Measurements from ENCODE around the gene EGFR.

The EGFR gene

GRCh38 chr7:55059021-55059420 lies 40.2 kb downstream of the EGFR start:
- H3K79me2 ChIP-seq (ENCODE audit: control insufficient read depth, low read length) = no peaks in the 10 kb centered on the region
- no peaks in the 10 kb centered on the region for H3K4me1 ChIP-seq (ENCODE audit: control insufficient read depth, low read length)
- H3K27ac ChIP-seq (ENCODE audit: low read depth, low read length) = no peak overlapping the region
- H3K9me3 ChIP-seq (ENCODE audit: control insufficient read depth, insufficient read depth, low read length) = no peaks in the 10 kb centered on the region
- no peak overlapping the region for H3K4me2 ChIP-seq (ENCODE audit: low read length)
- no peaks in the 10 kb centered on the region for H3K27me3 ChIP-seq (ENCODE audit: control insufficient read depth, low read length)
- H3K36me3 ChIP-seq (ENCODE audit: control insufficient read depth, low read length) = no peaks in the 10 kb centered on the region
- H3F3A ChIP-seq (ENCODE audit: control insufficient read depth, insufficient read depth) = no peaks in the 10 kb centered on the region
- H3K4me3 ChIP-seq (ENCODE audit: low read length) = no peak overlapping the region
- TF ChIP-seq, protein P1, sequence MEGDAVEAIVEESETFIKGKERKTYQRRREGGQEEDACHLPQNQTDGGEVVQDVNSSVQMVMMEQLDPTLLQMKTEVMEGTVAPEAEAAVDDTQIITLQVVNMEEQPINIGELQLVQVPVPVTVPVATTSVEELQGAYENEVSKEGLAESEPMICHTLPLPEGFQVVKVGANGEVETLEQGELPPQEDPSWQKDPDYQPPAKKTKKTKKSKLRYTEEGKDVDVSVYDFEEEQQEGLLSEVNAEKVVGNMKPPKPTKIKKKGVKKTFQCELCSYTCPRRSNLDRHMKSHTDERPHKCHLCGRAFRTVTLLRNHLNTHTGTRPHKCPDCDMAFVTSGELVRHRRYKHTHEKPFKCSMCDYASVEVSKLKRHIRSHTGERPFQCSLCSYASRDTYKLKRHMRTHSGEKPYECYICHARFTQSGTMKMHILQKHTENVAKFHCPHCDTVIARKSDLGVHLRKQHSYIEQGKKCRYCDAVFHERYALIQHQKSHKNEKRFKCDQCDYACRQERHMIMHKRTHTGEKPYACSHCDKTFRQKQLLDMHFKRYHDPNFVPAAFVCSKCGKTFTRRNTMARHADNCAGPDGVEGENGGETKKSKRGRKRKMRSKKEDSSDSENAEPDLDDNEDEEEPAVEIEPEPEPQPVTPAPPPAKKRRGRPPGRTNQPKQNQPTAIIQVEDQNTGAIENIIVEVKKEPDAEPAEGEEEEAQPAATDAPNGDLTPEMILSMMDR (IDR thresholded peaks at IDR 0.05; ENCODE audit: low read depth, low read length, poor library complexity, severe bottlenecking) = no peak
- no peak for TF ChIP-seq EZH2phosphoT487 (IDR thresholded peaks at IDR 0.05; ENCODE audit: borderline replicate concordance, low read length)
- H4K20me1 ChIP-seq (ENCODE audit: control insufficient read depth, insufficient read depth, low read depth, low read length) = no peaks in the 10 kb centered on the region
- H3K9me2 ChIP-seq (replicated peaks; ENCODE audit: control insufficient read depth, low read length) = no peaks in the 10 kb centered on the region

GRCh38 chr7:55060085-55060484 lies 41.3 kb downstream of the EGFR start:
- no peaks in the 10 kb centered on the region for H3K9me2 ChIP-seq (replicated peaks; ENCODE audit: control insufficient read depth, low read length)
- H3F3A ChIP-seq (ENCODE audit: control insufficient read depth, insufficient read depth) = no peaks in the 10 kb centered on the region
- peaks cover 8% of the 10 kb centered on the region; the same call in 1 of the 2 replicates for H3K27me3 ChIP-seq (ENCODE audit: control insufficient read depth, low read length)
- no peaks in the 10 kb centered on the region for H3K9me3 ChIP-seq (ENCODE audit: control insufficient read depth, insufficient read depth, low read length)
- no peaks in the 10 kb centered on the region for H3K79me2 ChIP-seq (ENCODE audit: control insufficient read depth, low read length)
- no peak overlapping the region for H3K4me2 ChIP-seq (ENCODE audit: low read length)
- no peak overlapping the region for H3K27ac ChIP-seq (ENCODE audit: low read depth, low read length)
- H3K36me3 ChIP-seq (ENCODE audit: control insufficient read depth, low read length) = no peaks in the 10 kb centered on the region
- H3K4me3 ChIP-seq (ENCODE audit: low read length) = no peak overlapping the region
- no peaks in the 10 kb centered on the region for H3K4me1 ChIP-seq (ENCODE audit: control insufficient read depth, low read length)
- no peak for TF ChIP-seq EZH2phosphoT487 (IDR thresholded peaks at IDR 0.05; ENCODE audit: borderline replicate concordance, low read length)
- TF ChIP-seq, protein P1 (IDR thresholded peaks at IDR 0.05; ENCODE audit: low read depth, low read length, poor library complexity, severe bottlenecking) = no peak
- H4K20me1 ChIP-seq (ENCODE audit: control insufficient read depth, insufficient read depth, low read depth, low read length) = no peaks in the 10 kb centered on the region

- no peaks in the 10 kb centered on the region for H3K79me2 ChIP-seq (ENCODE audit: control insufficient read depth, low read length)
- H3K9me2 ChIP-seq (replicated peaks; ENCODE audit: control insufficient read depth, low read length) = no peaks in the 10 kb centered on the region
- no peak overlapping the region for H3K4me2 ChIP-seq (ENCODE audit: low read length)
- H3K27me3 ChIP-seq (ENCODE audit: control insufficient read depth, low read length) = peaks cover 8% of the 10 kb centered on the region; the same call in 1 of the 2 replicates
- H3K27ac ChIP-seq (ENCODE audit: low read depth, low read length) = no peak overlapping the region
- no peaks in the 10 kb centered on the region for H3K4me1 ChIP-seq (ENCODE audit: control insufficient read depth, low read length)
- no peak for TF ChIP-seq EZH2phosphoT487 (IDR thresholded peaks at IDR 0.05; ENCODE audit: borderline replicate concordance, low read length)
- TF ChIP-seq, protein P1 (IDR thresholded peaks at IDR 0.05; ENCODE audit: low read depth, low read length, poor library complexity, severe bottlenecking) = no peak
- no peak overlapping the region for H3K4me3 ChIP-seq (ENCODE audit: low read length)
- no peaks in the 10 kb centered on the region for H3K36me3 ChIP-seq (ENCODE audit: control insufficient read depth, low read length)
- no peaks in the 10 kb centered on the region for H4K20me1 ChIP-seq (ENCODE audit: control insufficient read depth, insufficient read depth, low read depth, low read length)
- H3F3A ChIP-seq (ENCODE audit: control insufficient read depth, insufficient read depth) = no peaks in the 10 kb centered on the region
- no peaks in the 10 kb centered on the region for H3K9me3 ChIP-seq (ENCODE audit: control insufficient read depth, insufficient read depth, low read length)
These were observed 41.8 kb downstream of the EGFR start for GRCh38 chr7:55060636-55061022.
